ENCODE measurements around the gene FSD2.

Gene FSD2, protein sequence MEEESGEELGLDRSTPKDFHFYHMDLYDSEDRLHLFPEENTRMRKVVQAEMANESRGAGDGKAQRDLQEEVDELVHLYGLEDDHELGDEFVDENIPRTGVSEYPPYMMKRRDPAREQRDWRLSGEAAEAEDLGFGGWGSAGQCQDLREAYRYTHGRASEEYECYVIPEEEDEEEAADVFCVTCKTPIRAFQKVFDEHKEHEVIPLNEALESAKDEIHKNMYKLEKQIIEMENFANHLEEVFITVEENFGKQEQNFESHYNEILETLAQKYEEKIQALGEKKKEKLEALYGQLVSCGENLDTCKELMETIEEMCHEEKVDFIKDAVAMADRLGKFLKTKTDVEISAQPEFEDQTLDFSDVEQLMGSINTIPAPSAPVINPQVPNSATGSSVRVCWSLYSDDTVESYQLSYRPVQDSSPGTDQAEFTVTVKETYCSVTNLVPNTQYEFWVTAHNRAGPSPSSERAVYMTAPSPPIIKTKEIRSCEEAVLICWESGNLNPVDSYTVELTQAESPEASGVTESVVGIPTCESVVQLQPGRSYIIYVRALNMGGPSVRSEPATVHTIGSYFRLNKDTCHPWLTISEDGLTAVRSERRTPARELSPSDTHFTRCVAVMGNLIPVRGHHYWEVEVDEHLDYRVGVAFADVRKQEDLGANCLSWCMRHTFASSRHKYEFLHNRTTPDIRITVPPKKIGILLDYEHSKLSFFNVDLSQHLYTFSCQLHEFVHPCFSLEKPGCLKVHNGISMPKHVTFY

DNA sequence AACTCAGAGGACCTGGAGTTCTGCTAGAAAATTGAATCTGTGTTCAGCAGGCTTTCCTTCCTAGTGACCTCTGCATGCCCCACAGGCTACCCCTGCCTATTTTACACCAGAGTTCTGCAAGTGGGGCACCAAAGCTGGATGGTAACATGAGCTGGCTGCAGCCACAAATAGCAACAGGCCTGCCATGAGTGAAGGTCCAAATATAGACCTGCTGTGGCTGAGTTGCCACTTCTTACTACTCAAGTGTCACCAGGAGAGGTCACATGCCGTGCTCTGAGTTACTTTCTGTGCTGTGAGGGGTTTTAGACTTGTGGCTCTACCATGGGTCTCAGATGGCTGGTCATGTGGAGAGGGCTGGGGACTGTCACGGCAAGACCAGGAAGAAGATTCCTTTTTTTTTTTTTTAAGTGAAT is at the start of gene FSD2:
TSS of gene FSD2 (minus strand) at position 76 of the 413 bp plus-strand sequence. CDS start 18,679 bp downstream, outside the sequence.
- DNase-seq = no peak

DNA sequence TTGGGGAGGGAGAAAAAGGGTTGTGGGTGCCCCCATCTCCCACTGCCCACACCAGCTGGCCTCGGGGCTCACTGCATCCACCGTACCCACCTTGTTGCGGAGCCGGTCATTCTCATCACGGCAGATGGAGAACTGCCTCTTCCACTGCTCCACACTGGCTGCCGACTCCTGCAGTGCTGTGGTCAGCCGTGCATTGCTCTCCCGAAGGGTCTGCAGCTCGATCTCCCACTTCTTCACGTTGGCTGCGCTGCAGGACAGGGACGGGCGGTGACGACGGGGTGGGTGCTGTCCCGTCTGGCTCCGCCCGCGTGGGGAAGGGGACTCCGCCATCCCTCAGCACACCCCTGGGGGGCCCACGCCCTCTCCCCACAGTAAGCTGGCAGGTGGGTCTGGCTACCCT is 48.7 kb upstream of the FSD2 start:
- DNase-seq = no peak

DNA sequence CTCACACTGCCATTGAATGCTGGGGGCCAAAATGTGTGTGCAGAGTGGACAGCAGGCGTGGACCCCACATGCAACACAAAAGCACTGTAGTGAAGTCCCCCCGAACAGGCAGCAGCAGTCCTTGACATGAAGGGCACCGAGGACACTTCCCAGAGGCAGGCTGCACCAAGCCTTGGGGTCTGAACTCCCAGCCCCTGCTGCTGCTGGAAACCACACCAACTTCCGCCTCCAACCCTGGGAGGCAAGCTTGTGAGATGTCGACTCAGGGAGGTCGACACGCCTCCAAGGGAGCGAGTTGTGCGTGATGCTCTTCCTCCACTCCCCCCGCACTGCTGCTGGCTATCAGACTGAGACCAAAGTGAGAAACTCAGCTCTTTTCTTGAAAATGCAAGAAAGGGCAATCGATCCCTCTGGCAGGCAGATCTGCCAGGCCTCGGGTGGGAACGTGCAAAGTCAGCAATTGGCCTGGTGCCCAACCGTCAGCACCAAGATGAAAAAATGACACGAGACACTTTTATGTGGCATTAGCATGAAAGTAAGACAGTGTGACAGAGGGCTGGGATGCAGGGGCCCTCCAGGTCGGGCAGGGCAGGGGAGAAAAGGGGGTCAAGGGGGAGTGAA is 47.2 kb upstream of the FSD2 start:
- no peak for DNase-seq

DNA sequence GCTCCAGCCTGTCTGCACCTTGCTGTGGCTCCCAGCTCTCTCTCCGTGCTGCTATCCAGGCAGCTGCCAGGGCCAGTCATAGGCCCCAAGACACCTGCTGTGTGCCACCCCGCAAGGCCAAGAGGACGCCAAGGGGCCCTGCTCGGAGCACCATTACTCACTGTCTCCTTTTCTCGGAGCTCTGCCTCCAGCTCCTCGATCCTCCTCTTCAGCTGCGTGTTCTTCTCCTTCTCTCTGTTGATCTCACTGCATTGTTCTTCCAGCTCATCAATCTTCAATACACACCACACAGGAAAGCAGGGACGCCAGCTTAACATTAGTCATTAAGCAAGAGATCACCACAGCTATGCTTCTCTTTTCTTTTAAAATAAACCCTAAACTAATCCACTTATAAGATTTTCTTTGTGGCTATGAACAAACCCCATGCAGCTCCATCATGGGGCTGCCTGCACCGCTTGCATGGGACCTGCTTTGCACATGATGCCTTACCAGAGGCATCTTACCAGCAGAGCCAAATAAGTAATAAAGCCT is 46.2 kb upstream of the FSD2 start:
- DNase-seq = no peak

DNA sequence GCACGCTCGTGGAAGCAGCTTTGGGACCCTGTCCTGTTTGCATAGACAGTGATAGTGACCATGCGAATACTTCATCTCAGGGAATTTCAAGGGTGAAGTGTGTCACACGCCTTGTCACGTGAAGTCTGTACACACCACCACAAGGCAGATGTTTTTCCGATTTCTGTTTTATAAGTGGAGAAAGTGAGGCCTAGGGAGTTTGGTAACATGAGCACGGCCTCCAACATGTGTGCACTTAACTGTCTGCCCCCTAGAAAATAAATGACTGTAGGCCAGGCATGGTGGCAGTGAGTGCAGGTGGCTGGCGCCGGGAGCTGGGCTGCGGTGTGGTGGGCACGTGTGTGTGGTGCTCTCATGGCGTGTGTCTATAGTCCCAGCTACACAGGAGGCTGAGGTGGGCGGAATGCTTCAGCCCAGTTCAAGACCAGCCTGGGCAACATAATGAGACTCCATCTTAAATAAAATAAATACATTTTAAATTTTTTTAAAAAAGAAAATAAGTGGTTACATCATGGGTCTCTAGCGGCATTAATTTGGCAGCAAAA is 45.5 kb upstream of the FSD2 start:
- DNase-seq = no peak

DNA sequence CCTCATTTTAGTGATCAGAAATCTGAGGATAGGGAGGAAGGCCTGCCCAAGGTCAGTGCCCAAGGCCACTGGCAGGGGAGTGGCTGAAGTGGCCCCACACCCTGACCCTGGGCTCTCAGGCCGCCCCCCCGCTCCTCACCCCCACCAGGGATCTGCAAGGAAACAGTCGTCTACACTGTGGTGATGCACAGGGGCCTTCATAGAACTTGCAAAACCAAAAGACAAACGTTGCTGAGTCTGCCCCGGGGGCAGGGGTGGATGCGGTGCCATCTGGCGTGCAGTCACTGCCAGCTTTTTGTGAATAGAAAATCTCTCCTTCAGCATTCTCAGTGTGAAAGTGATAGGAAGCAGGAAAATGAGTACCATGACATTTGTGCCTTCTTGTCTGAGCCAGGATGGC is 44.9 kb upstream of the FSD2 start:
- DNase-seq = peak; percentile 78

DNA sequence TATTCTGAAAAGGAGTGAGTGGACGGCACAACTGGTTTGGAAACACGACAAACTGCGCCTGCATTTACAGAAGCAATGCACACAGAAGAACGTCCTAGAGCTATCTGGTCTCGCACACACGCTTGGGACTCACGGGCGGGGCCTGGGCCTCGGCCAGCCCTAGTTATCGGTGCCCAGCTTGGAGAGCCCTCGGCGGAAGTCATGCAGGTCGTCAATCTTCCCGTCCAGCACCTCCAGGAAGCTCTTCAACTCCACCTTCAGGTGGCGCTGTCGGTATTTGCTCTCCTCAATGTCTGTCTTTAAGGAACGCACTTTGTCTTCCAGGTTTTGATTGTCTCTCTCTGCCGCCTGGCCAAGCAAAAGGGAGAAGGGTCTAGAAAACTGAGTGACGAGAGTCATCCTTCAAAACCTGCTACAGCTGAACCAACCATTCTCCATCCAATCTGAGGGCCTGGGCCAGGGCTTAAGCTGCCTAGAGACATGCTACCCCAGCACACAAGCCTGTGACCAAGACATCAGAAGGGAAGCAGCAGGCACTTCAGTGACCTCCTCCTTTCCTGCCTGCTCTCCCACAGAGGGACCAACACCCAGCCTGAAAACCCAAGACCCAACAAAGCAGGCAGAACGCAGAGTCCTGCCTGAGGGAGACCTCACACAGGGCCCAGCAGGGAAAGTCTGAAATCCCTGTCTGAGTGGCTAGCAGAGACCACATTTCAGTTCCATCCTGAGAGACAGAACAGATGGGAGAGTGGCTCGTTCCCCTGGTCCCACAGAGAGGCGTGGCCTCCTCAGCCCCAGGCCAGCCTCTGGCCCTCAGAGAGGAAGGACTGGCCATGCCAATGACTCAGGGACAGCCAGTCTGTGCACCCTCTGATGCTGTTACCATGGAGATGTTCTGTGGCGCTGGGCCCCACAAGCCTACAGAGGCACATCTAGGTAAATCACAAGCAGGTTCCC is 44.0 kb upstream of the FSD2 start:
- peak; percentile 79 for DNase-seq

DNA sequence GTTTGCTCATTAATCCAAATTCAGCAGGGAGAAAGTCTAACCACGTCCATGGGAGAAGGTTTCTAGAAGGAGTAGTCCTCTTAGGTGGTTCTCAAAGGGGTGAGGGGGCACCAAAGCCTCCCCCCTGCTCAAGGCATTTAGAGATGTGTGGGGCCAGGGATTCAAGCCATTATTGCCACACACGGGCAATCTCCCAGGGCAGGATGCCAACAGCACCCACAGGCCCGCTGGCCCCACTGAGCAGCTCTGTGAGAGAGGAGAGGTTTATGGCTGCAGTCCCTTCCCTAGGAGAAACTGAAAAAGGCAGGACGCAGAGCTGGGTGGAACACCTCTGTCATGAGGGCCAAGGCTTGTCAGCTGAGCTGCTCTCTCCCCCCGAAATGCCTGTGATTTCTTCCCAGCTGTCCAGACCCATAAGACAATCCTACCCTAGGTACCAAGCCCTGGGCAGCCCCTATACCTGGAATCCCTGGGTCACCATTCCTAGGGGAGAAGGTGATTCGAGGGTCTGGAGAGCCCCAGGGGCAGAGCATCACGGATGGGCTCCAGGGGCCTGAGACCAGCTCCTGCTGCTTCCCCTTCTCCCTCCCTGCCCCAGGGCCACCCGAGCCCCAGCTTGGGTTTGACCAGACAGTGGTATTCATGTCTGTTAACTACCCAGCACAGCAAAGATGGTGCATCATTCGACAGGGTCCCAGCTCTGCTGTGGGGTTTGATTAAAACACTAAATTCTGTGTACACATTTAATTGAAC is 42.5 kb upstream of the FSD2 start:
- DNase-seq = no peak

DNA sequence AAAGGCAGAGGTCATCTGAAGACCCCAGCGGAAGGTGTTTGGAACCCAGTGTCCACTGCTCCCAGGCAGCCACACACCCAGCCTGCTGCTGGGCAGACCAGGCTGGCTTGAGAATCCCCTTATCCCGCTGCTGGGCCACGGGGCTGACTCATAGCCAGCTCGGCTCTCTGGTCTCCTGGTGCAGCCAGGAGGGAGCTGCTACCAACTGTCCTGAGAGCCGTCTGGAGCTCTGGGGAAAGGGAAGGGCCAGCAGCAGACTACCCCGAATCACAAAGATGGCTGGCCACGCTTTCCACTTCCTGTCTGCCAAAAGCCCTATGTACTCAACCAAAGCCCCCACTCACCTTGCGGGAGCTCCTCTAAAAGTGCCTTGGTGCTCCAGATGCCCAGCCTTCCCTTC is 41.8 kb upstream of the FSD2 start:
- no peak for DNase-seq

DNA sequence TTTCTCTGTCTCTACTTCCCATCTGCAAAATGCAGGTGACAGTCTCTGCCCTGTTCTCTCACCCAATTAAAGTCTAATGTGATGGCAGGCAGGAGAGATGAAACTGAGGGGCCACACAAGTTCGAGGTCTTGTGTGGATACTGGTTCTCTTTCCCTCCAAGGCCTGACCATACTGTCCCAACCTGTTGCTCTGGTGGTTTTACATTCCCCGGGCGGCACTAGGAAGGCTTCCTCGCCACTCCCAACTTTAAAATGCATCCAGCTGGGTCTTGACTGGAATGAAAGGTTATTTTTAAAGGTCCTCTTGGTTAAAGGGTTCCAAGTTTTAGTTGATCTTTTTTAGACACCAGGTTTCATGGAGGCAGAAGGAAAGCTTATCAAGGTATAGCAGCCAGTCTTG is 40.8 kb upstream of the FSD2 start:
- DNase-seq = no peak

DNA sequence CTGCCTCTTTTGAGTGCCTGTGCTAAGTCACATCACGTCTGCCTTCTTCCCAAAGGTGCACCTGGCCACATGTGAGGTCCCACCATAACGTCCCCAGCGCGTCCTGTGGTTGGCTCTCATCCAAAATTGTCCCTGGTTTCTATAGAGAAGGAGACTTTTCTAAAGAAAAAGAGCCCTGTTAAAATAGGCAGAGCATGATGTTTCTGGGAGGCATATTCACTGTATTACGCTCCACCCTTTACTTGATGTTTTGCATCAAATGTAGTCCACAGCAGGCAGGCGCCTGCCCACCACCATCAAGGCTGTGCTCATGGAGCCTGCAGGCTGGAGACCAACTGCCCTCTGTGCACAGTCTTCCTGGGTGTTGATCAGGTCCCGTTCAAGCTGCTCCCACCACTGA is 39.8 kb upstream of the FSD2 start:
- DNase-seq = no peak

DNA sequence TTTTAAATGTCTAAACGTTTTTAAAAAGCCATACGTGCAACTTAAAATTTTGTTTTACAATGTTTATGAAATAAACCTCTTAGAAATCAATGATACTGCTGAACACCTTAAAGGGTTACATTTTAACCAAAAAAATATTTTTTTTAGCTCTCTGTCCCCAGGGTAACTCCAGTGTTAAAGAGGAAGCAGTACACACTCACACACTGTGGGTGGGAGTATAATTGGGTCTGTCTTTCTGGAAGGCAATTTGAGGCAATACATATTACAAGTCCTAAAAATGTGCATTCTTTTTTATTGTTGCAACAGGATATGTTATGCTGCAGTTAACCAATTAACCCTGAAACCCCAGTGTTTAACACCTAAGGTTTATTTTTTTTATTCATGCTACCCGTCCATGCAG is 37.7 kb upstream of the FSD2 start:
- no peak for DNase-seq

DNA sequence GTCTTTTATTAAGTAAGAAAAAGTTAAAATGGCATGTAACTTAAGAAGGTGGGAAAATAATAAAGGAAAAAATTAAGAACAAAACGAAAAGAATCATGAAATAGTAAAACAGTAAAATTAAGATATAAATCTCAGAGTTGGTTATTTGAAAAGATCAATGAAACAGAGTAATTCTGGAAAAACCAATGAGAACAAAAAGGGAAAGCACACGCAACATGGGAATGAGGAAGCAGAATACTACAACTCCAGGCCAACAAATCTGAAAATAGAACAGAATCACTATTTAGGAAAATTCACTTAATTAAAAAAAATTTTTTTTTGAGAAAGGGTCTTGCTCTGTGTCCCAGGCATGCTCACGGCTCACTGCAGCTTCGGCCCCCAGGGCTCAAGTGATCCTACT is 34.3 kb upstream of the FSD2 start:
- DNase-seq = no peak

DNA sequence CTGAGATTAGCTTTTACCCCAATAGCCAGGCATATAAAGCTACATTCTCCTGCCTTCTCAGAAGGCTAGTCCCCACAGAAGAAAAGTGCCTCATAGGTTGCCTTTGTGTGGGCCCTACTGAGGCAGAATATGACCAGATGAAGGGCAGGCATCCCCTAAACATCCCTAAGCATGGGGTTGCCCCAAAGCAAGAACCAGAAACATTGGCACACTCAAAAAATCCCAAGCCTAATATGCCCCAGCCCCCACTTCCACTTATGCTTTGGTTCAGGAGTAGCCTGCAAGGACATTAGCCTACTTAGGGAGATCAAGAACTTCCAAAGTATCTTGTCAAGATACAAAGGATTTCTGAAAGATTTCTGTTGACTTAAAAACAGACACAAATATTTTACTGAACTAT is 33.3 kb upstream of the FSD2 start:
- DNase-seq = no peak

DNA sequence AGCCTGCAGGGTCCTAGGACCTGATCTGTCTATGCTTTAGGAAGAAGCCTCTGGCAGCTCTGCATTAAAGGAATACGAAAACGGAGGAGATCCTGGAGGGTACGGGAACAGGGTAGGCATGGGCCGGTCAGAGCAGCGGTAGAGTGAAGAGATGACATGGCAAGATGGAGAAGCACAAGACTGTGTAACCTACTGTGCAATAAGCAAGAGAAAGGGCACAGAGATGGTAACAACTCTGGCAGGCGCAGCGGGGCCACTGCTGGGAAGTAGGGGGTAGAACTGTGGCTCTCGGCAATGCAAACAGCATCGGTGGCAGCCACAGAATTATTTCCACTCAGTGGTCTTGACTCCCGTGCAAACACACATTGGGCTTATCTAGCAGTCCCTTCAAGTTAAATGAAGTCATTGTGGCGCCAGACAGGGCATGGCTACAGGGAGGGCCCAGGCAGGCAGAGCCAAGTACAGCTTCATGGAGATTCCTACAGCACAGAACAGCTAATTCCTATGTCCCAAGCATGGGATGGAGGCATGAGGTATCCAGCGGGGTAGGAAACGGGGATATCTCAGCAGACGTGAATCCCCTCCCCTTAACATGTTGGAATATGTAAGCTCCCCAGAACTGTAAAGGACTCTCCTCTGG is 32.3 kb upstream of the FSD2 start:
- no peak for DNase-seq

DNA sequence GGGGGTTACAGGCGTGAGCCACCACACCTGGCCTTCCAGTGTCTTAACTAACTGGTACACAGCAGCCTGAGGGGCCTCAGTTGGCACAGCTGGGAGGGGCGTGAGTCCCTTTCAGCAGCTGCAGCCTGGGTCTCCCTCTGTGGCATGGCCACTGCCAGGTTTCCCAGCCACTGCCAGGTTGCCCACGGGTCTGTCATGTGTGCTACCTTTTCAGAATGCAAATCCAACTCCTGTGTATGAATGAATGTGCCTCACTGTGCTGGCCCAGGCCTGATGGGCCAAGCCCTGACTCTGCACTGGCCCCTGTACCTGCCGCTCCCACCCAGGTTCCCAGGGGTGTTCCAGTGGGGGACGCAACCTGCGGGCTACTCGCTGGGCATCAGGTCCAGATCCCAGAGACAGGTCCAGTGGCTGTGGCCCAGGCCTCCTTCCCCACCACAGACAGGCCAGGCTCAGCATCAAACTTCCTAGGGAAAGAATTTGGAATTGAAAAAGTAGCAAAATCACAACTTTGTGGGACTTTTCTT is 29.6 kb upstream of the FSD2 start:
- DNase-seq = no peak

DNA sequence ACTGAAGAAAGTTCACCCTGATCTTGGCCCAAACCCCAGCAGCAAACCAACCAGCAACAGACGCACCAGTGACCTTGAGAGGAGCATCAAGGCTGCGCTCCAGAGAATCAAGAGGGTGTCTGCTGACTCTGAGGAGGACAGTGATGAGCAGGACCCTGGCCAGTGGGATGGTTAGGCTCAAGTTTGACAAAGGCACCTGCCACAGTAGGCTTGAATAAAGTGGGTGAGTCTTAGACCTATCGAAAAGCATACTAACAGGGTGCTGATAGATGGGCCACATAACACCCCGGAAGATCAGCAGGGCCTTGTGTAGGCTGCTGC is 27.5 kb upstream of the FSD2 start:
- no peak for DNase-seq

DNA sequence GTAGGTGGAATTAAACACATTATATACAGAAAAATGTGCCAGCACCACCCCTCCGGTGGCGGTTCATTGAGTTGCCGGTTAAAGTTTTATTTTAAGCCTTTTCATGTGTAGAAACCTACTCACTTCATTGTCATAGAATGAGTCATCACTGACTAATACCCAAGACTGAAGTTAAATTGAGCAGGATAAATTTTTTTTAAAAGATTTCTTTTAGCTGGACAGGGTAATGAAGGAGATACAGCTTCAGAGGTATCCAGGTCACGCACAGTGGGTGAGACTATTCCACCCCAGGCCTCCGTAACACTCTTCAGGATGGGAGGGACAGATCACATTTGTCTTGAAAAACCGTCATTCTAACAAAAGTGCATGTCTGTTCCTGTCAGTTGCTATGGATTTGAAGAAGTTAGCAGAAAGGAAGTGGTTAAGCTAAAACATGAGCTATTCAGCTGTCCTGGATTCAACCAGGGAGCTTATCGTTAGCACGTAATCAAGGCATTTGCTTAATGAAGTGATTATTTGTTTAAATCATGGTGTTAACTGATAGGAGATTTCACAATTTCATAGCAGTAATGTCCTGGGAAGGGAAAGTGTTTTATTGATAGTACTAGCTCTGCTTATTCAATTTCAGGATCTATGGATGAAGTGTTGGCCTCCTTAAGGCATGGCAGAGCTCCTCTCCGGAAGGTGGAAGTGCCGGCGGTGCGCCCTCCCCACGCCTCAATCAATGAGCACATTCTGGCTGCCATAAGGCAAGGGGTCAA is 26.9 kb upstream of the FSD2 start:
- DNase-seq = no peak

DNA sequence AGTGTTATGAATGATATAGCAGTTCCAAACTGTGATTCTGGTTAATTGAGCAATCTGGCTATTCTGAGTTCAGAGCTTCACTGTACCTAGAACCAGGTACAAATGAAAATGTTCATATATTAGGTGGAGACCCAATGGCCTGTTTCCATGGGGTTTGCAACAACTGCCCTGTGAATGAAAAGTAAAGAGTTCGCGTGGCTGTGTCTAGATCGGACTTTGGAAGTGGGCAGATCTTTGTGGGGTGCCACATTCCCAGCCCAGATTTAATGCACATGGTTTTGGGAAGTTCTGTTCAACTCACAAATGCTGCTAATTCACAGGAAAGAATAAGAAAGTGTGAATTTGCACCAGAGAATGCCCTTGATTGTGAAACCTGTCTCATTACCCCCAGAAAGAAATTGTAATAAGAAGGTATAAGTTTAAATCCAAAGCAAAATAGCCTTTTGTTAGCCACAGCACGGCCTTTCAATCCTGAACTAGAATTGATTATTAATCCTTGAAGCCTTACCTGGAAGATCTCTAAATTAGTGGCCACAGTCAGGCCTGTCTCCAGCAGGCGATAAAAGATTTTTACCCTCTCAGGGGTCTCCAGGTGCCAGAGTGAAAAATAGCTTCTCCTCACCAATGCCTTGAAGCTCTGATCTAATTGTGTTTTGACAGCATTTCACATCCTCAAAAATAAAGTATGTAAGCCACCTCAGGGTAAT is 26.2 kb upstream of the FSD2 start:
- DNase-seq = no peak

Measured in NCI-H1694 treated with DMSO at 0.1 percent for 48 hours (cell line).